HG02588 (cell line): ENCODE measurements around the gene C4B.
"Not testable (repeated sequence)": the region's sequence is repeated elsewhere in the genome, so short reads cannot be mapped to it uniquely, and the experiment has no call there.

ENCODE experiments used
- ATAC-seq: cut with Tn5 transposase; IDR thresholded peaks from one replicate; pipeline ENCODE4 v1.9.1; 2021; ENCODE audit warnings: mild to moderate bottlenecking, moderate library complexity; ENCODE audit not compliant: unreplicated experiment

C4B gene

GRCh38 chr6:32014547-32014946, at the start of gene C4B:
Gene C4B (plus strand): TSS chr6:32014795. CDS start chr6:32014846, 51 bp downstream.
- ATAC-seq: not testable (repeated sequence)

DNA sequence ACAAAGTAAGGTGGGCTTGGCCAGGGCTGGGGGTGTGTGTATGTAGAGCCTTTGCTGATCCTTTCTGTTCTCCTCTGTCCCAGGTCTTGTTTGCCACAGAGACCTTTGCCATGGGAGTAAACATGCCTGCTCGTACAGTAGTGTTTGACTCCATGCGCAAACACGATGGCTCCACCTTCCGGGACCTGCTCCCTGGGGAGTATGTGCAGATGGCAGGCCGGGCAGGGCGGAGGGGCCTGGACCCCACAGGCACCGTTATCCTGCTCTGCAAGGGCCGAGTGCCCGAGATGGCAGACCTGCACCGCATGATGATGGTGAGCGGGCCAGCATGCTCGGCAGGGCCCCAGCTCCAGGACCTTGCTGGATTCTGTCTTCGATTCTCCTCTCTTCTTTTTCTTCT, 48.9 kb upstream of the C4B start:
- no peak for ATAC-seq

- no peak for ATAC-seq
These were observed 48.1 kb upstream of the C4B start for GRCh38 chr6:31966506-31966905.

GRCh38 chr6:31966997-31967925, 47.3 kb upstream of the C4B start:
- no peak for ATAC-seq

DNA sequence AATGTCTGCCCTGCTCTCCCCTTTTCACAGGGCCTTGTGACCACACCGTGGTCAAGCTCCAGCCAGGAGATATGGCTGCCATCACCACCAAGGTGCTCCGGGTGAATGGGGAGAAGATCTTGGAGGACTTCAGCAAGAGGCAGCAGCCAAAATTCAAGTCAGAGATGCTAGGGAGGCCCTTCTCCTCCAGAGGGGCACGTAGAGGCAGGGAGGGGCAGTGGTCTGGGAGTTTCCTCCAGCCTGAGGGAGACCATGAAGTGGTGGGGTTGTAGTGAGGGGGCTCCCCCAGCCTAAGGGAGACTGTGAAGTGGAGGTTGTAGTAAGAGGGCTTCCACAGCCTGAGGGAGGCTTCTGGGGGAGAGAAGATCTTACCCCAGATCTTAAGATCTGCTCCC, 46.7 kb upstream of the C4B start:
- ATAC-seq: no peak

- no peak for ATAC-seq
These were observed 46.3 kb upstream of the C4B start for GRCh38 chr6:31968326-31968725.

GRCh38 chr6:31968791-31969711, 45.5 kb upstream of the C4B start:
- no peak for ATAC-seq

DNA sequence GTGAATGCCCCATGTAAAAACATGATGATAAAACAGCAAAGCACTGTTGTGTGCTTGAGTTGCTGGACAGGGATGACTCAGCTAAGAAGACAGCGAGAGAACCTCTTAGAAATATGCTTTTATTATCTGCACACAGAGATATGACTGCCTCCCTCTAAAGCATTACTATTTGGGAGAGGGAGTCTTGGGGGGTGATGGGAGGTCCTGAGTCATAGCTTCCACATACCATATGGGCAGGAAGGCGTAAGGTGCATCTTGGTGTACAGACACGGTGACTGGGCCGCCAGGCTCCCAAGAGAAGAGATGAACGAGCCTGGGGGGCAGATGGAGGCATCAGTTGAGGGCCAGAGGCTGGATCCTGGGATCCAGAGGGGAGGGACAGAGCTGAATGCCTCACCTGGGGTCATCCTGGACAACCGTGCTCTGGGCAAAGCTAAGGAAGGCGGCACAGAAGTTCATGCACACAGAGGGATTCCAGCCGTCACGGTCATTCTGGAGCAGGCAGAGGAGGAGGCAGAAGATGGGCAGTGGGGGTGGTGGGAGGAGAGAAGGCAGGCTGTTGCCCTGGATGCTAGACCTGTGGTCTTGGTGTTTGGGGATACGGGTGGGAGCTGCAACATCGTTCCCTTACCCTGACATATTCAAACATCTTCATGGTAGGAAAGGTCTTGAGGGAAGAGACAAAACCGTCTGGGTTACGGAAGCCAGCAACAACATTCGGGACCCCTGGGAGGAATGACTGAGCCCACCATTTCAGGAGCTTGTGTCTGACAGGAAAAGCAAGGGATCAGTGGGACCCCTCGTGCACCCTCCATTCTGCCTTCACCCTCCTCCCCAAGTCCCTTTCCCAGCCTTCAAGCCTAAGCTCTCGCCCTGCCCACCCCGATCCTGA, 44.6 kb upstream of the C4B start:
- no peak for ATAC-seq

GRCh38 chr6:31970604-31971271, 43.9 kb upstream of the C4B start:
- ATAC-seq: no peak

DNA sequence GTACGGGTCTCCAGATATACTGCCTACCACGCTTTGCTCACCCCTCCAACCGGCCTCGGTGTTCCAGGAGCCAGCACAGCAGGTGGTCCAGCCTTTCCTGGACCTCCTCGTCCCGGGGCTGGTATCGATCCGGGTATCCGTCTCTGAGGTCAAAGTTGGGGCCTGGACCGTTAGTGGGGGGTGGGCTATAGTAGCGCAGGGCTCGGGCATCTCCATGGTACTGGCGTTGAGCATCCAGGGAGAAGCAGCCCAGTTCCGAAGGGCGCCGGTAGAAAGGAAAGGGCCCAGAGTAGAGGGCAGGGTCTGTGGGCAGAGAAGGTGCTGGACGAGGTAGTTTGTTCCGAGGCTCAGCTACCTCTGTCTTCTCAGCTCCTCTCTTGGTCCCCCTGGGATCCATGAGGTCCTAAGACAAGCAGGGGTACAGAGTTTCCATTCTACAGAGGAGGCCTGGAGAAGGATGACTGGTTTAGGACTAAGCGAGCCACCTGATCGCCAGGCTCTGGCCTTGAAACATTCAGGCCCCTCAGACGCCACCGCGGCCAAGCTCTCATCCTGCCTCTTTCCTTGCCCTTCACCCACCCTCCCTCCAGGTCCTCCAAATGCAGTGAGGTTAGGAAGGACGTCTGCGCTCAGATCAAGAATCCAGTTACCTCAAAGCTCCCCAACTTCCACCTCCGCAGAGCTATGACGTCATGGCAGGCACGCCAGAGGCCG, 43.2 kb upstream of the C4B start:
- no peak for ATAC-seq

GRCh38 chr6:31971993-31972708, 42.4 kb upstream of the C4B start, which contains the start of gene DXO:
Gene DXO (minus strand): TSS chr6:31972138. CDS start chr6:31971675, 463 bp downstream.
- peak; percentile 83 for ATAC-seq

DNA sequence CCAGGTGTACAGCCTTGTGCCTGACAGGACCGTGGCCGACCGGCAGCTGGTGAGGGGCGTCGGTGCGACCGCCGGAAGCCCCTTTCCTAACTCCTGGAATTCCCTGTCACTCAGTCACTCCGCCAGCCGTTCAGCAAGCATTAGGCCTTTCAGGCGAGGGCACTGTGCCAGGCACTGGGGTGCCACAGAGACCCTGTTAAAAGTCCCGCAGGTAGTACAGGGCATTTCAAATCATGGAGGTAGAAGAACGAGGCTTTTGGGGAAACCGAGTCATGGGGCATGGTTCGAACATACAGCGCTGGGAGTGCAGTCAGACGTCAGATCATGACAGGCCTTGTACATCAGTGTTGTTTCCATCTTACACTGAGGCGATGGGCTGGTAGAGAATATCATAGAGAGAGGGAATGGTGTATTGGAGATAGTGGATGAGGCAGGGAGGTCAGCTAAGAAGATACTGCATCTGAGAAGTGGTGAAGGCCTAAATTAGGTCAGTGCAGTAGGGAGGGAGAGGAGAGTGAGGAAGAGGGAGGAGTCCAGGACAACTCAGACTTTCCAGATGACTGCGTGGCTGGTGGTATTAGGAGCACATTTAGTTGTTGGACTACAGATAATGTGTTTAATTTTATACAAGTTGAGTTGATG, 41.8 kb upstream of the C4B start:
- ATAC-seq: no peak

DNA sequence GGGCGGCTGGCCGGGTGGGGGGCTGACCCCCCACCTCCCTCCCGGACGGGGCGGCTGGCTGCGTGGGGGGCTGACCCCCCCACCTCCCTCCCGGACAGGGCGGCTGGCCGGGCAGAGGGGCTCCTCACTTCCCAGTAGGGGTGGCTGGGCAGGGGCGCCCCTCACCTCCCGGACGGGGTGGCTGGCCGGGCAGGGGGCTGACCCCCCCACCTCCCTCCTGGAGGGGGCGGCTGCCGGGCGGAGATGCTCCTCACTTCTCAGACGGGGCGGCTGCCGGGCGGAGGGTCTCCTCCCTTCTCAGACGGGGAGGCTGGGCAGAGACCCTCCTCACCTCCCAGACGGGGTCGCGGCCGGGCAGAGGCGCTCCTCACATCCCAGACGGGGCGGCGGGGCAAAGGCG, 38.5 kb upstream of the C4B start:
- not testable (repeated sequence) for ATAC-seq

DNA sequence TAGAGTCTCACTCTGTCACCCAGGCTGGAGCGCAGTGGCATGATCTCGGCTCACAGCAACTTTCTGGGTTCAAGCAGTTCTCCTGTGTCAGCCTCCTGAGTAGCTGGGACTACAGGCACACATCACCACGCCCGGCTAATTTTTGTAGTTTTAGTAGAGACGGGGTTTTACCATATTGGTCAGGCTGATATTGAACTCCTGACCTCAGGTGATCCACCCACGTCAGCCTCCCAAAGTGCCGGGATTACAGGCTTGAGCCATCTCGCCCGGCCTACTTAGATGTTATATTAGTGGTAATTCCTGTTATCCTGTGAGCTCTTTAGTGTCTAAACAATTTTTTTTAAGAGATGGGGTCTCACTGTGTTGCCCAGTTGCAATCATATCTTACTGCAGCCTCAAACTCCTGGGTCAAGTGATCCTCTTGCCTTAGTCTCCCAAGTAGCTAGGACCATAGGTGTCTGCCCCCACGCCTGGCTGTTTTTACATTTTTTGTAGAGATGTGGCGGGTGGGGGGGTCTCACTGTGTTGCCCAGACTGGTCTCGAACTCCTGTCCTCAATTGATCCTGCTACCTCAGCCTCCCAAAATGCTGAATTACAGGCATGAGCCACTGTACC, 36.7 kb upstream of the C4B start:
- ATAC-seq: no peak

GRCh38 chr6:31978831-31979230, 35.8 kb upstream of the C4B start:
- no peak for ATAC-seq

DNA sequence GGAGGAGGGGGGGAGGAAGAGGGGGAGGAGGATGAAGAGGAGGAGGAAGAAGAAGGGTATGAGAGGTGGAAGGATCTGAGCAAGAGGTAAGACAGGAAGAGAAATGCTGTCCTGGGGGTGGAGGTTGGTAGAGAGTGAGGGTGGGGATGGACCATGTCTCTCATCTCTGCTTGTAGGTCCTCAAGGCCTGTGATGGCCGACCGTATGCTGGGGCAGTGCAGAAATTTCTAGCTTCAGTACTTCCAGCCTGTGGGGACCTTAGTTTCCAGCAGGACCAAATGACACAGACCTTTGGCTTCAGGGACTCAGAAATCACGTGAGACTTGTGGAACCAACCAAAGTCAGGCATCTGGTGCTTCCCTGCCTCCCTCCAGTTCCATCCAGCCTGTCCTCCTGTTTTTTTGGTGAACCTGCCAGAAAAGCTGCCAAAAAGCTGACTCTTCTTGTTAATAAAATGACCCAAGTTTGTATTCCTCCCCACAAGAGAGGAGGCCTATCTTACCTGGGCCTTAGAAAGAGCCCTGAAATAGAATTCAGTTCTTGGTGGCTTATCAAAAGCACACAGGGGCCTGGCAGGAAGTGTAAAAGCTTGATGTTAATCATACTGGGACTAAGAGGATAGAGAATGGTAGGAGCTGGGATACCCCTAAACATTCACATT, 35.2 kb upstream of the C4B start:
- no peak for ATAC-seq

DNA sequence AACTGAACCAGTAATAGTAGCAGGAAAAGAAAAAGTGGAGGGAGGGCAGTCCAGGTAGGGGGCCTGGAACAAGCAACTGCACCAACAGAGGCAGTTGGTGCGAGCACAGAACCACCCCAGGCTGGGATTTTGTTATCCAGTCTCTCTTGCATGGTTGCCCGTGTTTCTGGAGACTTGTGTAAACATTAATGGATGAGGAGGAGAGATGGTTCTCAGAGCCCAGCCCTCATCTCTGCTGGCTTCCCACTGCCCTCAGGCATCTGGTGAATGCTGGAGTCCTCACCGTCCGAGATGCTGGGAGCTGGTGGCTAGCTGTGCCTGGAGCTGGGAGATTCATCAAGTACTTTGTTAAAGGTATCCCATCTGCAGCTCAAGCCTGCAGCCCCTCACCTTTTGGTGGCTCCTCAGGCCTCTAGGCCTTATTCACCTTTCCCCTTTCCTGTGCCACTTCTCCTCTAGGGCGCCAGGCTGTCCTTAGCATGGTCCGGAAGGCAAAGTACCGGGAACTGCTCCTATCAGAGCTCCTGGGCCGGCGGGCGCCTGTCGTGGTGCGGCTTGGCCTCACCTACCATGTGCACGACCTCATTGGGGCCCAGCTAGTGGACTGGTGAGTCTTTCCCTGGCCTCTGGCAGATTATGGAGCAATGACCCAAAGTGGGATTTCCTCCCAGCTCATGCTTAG, 34.3 kb upstream of the C4B start:
- ATAC-seq: not testable (repeated sequence)
